ENCODE results near the gene NR2F1-AS1. TPM values are rescaled to one million over a fixed set of nuclear protein-coding genes. Genes with fewer than 3 reads are reported as not detected.

Gene NR2F1-AS1
- total and polyA plus RNA-seq, 2 experiments from 2014 or later = 0.59 to 4.5 TPM

GRCh38 chr5:93359960-93360305 is 221.1 kb downstream of the NR2F1-AS1 start (continued):
- TF ChIP-seq, protein P1, sequence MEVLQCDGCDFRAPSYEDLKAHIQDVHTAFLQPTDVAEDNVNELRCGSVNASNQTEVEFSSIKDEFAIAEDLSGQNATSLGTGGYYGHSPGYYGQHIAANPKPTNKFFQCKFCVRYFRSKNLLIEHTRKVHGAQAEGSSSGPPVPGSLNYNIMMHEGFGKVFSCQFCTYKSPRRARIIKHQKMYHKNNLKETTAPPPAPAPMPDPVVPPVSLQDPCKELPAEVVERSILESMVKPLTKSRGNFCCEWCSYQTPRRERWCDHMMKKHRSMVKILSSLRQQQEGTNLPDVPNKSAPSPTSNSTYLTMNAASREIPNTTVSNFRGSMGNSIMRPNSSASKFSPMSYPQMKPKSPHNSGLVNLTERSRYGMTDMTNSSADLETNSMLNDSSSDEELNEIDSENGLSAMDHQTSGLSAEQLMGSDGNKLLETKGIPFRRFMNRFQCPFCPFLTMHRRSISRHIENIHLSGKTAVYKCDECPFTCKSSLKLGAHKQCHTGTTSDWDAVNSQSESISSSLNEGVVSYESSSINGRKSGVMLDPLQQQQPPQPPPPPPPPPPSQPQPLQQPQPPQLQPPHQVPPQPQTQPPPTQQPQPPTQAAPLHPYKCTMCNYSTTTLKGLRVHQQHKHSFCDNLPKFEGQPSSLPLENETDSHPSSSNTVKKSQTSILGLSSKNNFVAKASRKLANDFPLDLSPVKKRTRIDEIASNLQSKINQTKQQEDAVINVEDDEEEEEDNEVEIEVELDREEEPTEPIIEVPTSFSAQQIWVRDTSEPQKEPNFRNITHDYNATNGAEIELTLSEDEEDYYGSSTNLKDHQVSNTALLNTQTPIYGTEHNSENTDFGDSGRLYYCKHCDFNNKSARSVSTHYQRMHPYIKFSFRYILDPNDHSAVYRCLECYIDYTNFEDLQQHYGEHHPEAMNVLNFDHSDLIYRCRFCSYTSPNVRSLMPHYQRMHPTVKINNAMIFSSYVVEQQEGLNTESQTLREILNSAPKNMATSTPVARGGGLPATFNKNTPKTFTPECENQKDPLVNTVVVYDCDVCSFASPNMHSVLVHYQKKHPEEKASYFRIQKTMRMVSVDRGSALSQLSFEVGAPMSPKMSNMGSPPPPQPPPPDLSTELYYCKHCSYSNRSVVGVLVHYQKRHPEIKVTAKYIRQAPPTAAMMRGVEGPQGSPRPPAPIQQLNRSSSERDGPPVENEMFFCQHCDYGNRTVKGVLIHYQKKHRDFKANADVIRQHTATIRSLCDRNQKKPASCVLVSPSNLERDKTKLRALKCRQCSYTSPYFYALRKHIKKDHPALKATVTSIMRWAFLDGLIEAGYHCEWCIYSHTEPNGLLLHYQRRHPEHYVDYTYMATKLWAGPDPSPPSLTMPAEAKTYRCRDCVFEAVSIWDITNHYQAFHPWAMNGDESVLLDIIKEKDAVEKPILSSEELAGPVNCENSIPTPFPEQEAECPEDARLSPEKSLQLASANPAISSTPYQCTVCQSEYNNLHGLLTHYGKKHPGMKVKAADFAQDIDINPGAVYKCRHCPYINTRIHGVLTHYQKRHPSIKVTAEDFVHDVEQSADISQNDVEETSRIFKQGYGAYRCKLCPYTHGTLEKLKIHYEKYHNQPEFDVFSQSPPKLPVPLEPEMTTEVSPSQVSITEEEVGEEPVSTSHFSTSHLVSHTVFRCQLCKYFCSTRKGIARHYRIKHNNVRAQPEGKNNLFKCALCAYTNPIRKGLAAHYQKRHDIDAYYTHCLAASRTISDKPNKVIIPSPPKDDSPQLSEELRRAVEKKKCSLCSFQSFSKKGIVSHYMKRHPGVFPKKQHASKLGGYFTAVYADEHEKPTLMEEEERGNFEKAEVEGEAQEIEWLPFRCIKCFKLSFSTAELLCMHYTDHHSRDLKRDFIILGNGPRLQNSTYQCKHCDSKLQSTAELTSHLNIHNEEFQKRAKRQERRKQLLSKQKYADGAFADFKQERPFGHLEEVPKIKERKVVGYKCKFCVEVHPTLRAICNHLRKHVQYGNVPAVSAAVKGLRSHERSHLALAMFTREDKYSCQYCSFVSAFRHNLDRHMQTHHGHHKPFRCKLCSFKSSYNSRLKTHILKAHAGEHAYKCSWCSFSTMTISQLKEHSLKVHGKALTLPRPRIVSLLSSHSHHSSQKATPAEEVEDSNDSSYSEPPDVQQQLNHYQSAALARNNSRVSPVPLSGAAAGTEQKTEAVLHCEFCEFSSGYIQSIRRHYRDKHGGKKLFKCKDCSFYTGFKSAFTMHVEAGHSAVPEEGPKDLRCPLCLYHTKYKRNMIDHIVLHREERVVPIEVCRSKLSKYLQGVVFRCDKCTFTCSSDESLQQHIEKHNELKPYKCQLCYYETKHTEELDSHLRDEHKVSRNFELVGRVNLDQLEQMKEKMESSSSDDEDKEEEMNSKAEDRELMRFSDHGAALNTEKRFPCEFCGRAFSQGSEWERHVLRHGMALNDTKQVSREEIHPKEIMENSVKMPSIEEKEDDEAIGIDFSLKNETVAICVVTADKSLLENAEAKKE (CRISPR knock-in tag; IDR thresholded peaks at IDR 0.05) = no peak
- TF ChIP-seq CTCF (conservative IDR thresholded peaks at IDR 0.05; ENCODE audit: low read depth in 2 of 2) (no peak), CREB1 (CRISPR knock-in tag; IDR thresholded peaks at IDR 0.05; ENCODE audit: low read depth) (no peak), JUNB (IDR thresholded peaks at IDR 0.05; ENCODE audit: unreplicated experiment) (no peak), EZH2 (IDR thresholded peaks at IDR 0.05; ENCODE audit: low read depth, unreplicated experiment) (no peak), ZNF114 (CRISPR knock-in tag; IDR thresholded peaks at IDR 0.05) (no peak)

MicroRNA genes within 50 kb of the gene (microRNA counts, 767-probe panel; counts per million panel counts)
- microRNA hsa-miR-2277-3p (not detected), microRNA hsa-miR-2277-5p (not detected)

Other genes with a start within 250 kb of the NR2F1-AS1 start
- not detected in 2 replicates for gene NR2F1, start 2.0 kb upstream of the NR2F1-AS1 start, total RNA-seq (2014; rRNA removed; shearing (Covaris generic))
- not detected in 2 replicates for gene NR2F1, start 2.0 kb upstream of the NR2F1-AS1 start, polyA plus RNA-seq (2016; fragmentation: Nextera tagmentation; extraction: Ambion mirVana)
- 0.76 and 1.2 TPM in 2 replicates for gene POU5F2, start 160.4 kb upstream of the NR2F1-AS1 start, total RNA-seq (2014; rRNA removed; shearing (Covaris generic))
- gene POU5F2, start 160.4 kb upstream of the NR2F1-AS1 start, polyA plus RNA-seq (2016; fragmentation: Nextera tagmentation; extraction: Ambion mirVana) = 0.11 and 0.14 TPM in 2 replicates